KBM-7 (cell line): ENCODE results near the gene INPP5D.
"Not testable (repeated sequence)": the region's sequence is repeated elsewhere in the genome, so short reads cannot be mapped to it uniquely, and the experiment has no call there.

ENCODE experiments used
- DNase-seq: peaks from one replicate; pipeline ENCODE4 v3.0.0-alpha.2; 2015
- in situ Hi-C: fragments of 300-500 bp; cut with MboI; formaldehyde crosslinking; loops from 2 replicates; pipeline ENCODE4 v1.14.3; 2020; ENCODE audit warnings: low sequenced_read_pairs, low pct_unique_long_range_greater_than_20kb, mixed read lengths

Gene INPP5D

DNA sequence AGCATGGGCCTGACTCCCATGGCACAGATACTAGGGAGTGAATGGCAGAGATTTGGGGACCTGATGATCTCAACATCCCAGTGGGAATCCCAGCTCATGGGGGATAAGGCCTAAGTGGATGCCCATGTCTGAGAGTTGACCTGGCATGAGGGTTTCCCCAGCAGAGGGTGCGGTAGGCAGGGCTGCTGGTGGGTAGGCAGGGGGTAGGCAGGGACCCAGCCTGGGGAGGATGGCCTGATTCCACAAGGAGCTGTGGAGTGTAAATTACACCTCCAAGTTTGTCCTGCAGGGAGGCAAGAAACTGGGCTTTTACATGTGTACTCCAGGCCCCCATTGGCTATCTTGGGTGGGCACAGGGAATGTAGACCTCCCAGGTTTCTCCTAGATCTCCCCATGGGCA lies 46.9 kb downstream of the INPP5D start:
- in situ Hi-C loops: no loop called here

DNA sequence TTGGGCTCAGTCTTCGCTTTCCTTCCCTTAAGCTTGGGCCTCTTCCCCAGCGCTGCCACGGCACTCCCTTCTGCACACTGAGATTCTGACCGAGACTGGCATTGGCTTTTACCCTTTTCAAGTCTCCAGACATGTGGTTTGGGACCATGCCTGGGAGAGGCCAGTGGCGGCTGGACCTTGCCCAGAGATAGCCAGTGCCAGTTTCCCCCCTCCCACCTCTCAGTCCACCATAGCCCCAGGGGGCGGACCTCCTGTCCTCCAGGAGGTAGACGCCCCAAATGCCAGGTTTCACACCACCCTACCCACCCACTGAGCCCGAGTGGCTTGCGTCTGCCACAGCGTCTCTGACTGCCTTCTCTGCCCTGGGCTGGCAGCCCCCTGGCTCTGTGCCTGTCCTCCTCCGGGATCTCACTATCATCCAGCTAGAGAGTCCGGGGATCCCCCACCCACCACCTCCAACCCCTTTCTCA lies 47.7 kb downstream of the INPP5D start:
- no peak for DNase-seq
- in situ Hi-C loops: no loop called here

More for the DNA sequence above, 46.9 kb downstream of the INPP5D start:
- no peak for DNase-seq

DNA sequence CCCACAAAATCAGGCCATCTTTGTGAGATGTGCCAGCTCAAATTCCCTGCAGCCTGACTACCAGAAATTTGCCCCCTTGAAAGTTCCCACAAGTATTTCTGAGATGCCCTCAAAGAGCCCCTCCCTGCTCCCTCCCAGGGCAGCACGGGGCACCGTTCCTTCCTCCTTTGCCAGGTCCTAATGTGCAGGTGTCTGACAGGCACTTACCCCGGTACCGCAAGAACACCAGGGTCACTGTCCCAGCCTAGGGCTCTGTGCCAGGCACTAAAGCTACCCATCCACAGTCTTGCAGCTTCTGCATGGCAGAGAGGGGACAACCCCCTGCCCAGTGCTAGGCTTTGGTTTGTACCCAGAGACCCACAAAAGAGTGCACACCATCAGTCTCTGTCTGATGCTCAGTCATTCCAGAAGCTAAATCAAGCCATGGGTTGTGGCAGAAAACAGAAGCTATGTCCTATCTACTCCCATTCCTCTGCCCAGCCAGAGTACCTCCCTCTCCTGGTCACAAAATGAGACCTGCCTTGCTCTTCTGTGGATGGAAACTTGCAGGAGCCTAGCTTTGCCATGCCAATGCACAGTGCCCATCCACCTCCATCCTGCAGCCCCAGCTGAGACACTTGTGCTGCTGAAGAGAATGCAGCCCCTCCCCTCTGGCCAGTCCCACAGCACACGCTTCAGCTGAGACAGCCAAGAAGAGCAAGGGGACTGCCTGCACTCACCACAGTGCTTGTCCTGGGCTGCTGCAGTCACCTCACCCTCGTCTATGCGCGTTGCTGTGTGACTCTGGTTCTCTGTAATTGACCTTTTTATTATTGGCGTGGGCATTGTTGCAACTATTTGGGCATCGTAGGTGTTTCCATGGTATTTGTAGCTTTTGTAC lies 48.7 kb downstream of the INPP5D start:
- DNase-seq: no peak
- in situ Hi-C loops: no loop called here

DNA sequence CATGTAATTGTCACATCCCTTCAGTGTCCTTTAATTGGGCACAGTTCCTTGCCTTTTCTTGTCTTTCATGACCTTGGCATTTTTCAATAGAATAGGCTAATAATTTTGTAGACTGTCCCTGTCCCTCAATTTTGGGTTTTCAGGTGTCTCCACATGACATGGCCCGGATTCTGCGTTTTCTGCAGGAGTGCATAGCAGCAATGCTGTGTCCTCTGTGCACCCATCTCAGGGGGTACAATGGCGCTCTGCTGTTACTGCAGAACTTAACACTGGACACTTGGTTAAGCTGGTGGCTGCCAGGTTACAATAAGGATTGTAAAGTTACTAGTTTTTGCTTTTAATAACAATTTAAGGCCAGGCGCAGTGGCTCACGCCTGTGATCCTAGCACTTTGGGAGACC lies 51.3 kb downstream of the INPP5D start:
- in situ Hi-C loops: no loop called here
- DNase-seq: no peak

DNA sequence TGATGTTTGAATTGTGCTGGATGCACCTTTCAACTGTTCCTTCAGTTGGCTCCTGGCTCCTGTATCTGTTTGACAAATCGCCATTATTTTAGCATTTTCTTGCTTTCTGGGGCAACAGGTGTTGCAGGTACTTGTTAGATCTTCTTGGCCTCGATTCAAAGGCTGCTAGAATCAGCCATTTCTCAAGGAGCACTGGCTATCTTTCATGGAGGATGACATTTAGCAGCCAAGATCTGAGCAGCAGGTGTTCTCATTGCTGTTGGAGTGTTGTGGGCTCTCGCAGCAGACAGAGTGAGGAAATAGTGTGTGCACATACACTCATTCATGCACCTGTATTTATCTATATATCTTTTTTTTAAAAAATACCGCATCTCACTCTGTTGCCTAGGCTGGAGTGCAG lies 52.2 kb downstream of the INPP5D start:
- DNase-seq: no peak
- in situ Hi-C loops: no loop called here

DNA sequence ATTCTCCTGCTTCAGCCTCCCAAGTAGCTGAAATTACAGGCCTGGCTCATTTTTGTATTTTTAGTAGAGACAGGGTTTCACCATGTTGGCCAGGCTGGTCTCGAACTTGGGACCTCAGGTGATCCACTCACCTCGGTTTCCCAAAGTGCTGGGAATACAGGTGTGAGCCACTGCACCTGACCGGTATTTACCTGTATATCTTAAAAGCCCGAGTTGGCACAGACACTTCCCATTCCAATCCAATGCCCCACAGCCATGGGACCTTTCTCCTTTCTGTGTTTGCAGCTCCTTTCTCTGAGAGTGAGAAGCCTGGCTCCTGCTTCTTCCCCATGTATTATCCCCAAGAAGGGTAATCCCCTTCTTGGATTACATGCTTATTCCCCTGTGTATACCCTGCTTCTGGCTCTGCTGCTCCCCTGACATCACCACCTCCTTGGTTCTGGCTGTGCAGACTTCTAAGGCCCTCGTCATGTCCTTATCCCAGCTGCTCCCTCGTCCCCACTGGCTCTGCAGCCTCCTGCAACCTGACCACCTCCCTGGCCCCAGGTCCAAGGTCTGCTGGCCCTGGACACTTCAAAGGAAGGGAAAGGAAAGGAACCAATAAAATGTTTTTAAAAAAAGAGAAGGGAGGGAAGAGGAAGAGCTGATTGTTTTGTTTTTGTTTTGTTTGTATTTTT lies 52.8 kb downstream of the INPP5D start:
- in situ Hi-C loops: no loop called here
- no peak for DNase-seq

DNA sequence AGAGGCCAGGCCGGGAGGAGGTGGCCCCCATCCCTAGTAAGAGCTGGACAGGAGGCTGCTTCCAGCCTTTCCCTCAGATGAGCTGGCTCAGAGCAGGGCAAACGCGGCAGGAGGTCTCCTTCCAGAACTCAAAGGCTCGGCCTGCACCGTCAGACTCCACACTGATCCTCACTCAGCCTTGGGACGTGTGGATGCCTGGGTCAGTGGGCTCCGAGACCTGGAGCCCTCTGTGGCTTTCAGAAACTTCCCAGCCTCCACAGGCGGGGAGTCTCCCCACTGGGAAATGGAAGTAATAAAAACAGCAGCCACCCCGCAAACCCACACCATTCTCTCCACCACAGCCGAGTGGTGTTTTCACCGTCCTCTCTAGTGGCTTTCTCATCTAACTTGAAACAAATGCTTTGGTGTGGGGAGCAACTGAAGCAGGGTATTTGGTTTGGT lies 54.3 kb downstream of the INPP5D start:
- no peak for DNase-seq
- in situ Hi-C loops: no loop called here

DNA sequence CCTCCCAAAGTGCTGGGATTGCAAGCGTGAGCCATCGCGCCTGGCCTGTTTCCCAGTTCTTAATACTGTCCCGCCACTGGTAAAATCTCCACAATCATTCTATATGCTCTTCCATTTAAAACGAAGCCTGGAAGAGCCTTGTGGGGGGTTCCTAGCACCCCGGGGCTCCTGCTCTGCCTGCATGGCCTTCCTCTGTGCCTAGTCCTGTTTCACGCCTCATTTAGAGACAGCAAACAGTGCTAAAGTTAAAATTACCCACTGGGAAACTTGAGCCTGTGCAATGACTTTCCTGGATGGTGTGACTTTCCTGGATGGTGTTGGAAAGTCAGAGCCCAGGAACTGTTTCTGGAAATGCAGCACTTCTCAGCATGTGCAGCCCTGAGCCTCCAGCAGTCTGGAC lies 55.0 kb downstream of the INPP5D start:
- in situ Hi-C loops: no loop called here
- DNase-seq: no peak

DNA sequence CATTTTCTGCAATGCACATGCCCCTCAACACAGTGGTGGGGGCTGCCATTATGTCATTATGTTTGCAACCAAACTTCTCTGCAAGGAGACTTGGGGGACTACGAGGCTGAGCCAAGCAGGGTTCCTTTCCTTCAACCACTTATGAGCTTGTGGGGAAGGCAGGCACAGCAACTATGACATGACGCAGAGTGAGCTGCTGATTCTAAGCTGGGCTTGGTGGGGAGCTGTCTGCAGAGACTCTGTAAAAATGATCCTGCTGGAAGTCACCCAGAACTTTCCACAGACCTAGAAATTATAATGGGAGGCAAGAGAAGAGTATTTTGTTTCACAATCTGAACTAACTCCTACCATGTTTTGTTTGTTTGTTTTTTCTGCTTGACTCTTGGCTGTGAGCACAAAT lies 55.6 kb downstream of the INPP5D start:
- DNase-seq: no peak
- in situ Hi-C loops: no loop called here

DNA sequence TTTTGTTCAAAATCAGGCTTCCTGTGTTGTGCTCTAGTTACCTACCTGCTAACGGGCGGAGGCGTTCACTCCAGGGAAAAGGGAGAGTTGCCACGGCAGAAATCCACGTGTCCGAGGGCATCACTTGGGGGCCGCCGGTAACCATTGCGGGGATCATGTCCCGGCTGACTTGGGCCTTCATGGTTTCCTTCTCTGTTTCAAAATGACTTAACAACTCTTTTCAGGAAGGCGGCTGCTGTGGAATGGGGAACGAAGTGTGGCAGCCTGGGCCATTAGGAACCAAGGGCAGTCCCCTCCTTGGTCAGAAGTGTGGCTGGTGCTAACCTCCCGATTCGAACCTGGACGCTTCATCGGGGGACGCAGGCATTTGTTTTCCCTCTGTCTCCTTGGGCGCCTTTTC lies 56.8 kb downstream of the INPP5D start:
- DNase-seq: no peak
- in situ Hi-C loops: no loop called here

DNA sequence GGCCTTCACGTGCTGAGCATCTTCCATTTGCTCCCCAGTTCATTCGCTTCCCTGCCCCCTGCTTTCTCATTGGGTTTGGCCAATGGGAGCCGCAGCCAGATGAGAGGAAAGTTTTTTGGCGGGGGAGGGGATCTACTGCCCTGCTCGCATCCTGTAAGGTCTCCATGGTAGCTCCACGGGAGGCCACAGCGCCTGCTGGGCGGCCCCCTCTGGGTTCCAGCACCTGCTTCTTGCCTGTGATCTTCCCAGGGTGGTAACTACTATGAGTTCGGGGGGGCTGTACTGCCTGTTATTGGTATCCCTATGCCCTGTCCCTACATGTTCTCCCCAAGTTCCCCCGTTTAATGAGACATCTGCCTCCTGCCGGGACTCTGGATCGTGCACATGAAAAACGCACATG lies 57.2 kb downstream of the INPP5D start:
- DNase-seq: no peak
- in situ Hi-C loops: no loop called here

DNA sequence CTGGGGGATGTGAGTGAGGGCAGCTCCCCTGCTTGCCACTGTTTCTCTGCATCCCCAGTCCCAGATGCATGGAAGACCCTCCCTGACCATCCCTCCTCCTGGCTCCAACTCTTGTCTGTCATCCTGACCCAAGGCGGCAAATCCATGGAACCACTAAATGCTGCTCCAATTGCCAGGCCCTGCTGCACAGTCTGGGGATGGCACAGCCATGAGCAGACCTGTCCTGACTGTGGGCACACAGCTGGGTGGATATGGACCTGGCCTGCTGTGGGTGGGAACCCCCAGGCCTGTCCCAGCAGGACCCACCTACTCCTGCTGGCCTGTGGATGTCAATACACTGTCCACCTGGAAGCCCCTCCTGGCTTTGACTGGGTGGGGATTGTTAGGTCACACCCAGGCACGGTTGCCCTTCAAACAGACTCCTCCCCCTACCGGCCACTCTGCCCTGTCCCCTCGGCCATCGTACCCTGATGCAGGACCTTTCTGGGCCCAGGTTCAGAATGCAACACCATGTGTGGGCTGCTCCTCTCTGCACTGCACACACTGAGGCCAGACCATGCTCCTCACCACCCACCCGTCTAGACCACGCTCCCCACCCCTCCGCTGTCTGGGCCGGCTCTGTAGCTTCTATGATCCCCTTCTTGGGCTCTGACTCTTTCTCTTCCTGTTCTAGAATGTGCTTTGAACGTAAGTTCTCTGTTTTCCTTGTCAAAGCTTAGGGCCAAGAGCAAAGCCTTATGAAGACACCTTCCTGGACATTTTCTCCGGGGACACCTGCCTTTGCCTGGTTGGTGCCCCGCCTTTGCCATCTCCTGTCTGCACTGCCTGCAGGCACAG lies 57.9 kb downstream of the INPP5D start:
- in situ Hi-C loops: no loop called here
- DNase-seq: no peak

DNA sequence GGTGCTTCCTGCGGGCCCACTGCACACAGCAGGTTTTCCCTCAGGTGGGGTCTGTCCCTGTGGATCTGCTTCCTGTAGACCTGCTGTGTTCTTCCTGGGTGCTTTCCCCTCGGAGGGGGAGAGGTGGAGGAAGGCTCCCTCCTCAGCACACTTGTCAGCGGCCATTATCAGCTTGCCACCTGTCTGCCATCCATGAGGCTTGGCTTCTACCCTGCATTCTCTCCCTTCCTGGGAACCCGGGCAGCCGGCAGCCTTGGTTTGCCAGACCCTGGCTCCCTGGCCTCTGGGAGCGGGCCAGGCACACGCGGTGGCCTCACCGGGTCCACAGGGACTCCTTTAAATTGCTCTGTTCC lies 58.5 kb downstream of the INPP5D start:
- in situ Hi-C loops: no loop called here
- DNase-seq: no peak

DNA sequence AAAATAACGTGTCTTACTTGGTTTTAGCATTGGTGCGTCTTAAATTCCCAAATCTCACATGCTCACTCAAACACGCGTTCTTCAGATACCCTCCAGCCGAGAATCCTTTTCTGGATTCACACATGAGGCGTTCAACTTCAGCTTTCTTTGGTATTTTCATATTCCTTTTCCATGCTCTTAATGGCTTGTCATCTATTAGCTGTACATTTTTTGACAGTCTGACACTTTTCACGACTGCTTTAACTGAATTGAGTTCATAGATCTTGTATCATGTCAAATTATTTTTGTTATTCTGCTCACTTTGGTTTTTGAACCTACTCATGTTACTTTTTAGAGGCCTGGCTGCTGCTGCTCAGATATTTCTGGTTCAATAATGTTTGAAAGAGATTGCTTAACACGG lies 59.0 kb downstream of the INPP5D start:
- DNase-seq: no peak
- in situ Hi-C loops: no loop called here

DNA sequence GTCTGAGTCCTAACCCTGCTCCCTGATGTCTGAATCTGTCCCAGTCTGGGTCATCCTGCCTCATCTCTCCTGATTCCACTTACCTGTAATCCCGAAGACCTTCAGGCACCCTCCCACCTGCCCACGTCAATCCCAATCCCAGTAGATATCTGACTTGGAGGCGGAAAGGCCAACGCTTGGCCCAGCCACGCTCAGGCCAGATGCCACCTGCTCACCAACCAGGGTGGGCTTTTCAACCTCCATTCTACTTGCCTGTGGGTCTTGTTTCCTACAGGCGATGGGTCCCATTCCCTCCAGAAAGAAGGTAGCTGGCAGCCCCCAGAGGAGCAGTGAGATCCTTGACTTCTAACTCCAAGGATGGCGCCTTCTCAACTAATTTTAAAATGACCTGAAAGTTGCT lies 59.7 kb downstream of the INPP5D start:
- DNase-seq: no peak

DNA sequence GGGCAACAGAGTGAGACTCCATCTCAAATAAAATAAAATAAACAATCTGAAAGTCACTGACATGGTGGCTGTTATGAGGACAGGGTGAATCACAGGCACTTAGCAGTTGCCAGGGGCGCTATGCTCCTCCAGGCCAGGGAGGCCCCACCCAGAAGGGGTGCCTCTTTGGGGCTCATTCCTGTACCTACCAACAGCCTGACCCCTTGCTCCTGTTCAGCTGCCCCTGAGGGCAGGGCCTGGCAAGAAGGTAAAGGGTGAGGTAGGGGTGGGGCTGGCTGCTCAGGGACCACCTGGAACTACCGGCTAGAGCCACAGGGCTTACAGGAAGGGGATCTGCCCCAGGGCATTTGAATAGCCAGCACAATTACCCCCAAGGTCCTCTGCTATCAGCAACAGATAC lies 60.3 kb downstream of the INPP5D start:
- DNase-seq: no peak
- in situ Hi-C loops: no loop called here

More for the DNA sequence above, 59.7 kb downstream of the INPP5D start:
- in situ Hi-C loops: no loop called here

DNA sequence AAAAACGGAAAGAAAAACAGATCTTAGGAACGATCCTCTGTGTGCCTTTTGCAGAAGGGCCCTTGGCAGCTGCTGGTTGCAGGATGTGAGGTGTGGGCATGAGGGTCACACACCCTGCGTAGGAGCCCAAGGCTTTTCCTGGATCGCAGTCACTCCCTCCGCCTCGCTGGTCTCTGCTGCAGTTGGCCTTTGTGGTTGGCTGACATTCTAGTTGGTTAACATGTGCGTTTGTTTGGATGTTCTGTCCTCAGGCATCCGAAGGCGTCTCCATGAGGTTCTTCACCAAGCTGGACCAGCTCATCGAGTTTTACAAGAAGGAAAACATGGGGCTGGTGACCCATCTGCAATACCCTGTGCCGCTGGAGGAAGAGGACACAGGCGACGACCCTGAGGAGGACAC lies 61.7 kb downstream of the INPP5D start:
- in situ Hi-C loops: no loop called here
- DNase-seq: no peak

DNA sequence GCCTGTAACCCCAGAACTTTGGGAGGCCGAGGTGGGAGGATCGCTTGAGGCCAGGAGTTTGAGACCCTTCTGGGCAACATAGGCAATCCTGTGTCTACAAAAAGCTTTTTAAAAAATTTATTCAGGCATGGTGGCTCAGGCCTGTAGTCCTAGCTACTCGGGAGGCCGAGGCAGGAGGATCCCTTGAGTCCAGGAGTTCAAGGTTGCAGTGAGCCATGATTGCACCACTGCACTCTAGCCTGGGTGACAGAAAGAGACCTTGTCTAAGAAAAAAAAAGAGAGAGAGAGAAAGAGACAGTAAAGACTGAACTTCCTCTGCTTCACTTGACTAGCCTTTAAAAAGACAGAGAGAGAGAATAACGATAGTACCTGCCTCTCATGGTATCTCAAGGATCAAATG lies 62.4 kb downstream of the INPP5D start:
- in situ Hi-C loops: no loop called here
- DNase-seq: no peak

DNA sequence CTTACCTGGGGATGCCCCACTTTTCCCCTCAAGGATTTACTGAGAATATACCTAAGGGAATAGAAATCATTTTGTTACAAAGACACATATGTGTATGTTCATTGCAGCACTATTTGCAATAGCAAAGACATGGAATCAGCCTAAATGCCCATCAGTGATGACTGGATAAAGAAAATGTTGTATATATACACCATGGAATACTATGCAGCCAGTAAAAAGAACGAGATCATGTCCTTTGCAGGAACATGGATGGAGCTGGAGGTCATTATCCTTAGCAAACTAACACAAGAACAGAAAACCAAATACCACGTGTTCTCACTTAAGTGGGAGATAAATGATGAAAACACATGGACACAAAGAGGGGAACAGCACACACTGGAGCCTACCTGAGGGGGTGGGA lies 63.4 kb downstream of the INPP5D start:
- in situ Hi-C loops, DNase-seq: not testable (repeated sequence)
